Endothelial cell of umbilical vein (primary cell): ENCODE measurements around the gene REC8. TPM values are rescaled to one million over a fixed set of nuclear protein-coding genes. Genes with fewer than 3 reads are reported as not detected.

Experiments used
- BruUV-seq: library from RNA; stranded (reverse); fragments of 400-500 nt; replicated peaks from 2 replicates; lab custom pipeline; 2021; lab: Mats Ljungman, UMichigan
- CTCF ChIA-PET: fragments of 300-600, 350-600 bp; sonication (Branson Sonifier 250); formaldehyde crosslinking; loops from one replicate; lab custom pipeline; 2021; ENCODE audit warnings: antibody characterized with exemption, inconsistent platforms; lab: Charles Lee
- POLR2A ChIA-PET: fragments of 300-600, 350-600 bp; sonication (Branson Sonifier 250); formaldehyde crosslinking; loops from one replicate; lab custom pipeline; 2021; ENCODE audit warnings: antibody characterized with exemption, inconsistent platforms; lab: Charles Lee
- DNase-seq: peaks from one replicate; pipeline ENCODE4 v3.0.0-alpha.2; 2011; ENCODE audit warnings: low read depth, low spot score
- FAIRE-seq: peaks from 2 replicates; lab custom pipeline; 2011; peaks lifted over from hg19 to GRCh38; lab: Jason Lieb, UNC
- H2AFZ ChIP-seq: 2 replicates; pipeline ENCODE4 v1.6.0; 2012; ENCODE audit warnings: low read depth, low read length, control low read depth, inconsistent platforms
- H3K27ac ChIP-seq: 2 replicates; pipeline ENCODE4 v1.5.1; 2011; ENCODE audit warnings: low read depth, mild to moderate bottlenecking, control low read depth, low read length, moderate library complexity; ENCODE audit not compliant: insufficient read depth
- H3K27me3 ChIP-seq, 2 experiments: 2 replicates each; pipeline versions ENCODE4 v1.6.0 to v1.6.1; 2011; ENCODE audit warnings: low read length in 2 of 2, mixed read lengths in 1 of 2; ENCODE audit not compliant: control insufficient read depth in 2 of 2, insufficient read depth in 2 of 2
- H3K36me3 ChIP-seq, 2 experiments: 2 replicates in 1 of 2; 3 replicates in 1 of 2; pipeline ENCODE4 v1.5.1; 2011; ENCODE audit warnings: low read length in 2 of 2, mild to moderate bottlenecking in 1 of 2, moderate library complexity in 1 of 2; ENCODE audit not compliant: control insufficient read depth in 2 of 2, insufficient read depth in 2 of 2; ENCODE audit errors: extremely low read depth in 1 of 2
- H3K4me1 ChIP-seq: 3 replicates; pipeline ENCODE4 v1.5.1; 2011; ENCODE audit warnings: mild to moderate bottlenecking, low read length; ENCODE audit not compliant: control insufficient read depth, insufficient read depth; ENCODE audit errors: extremely low read depth
- H3K4me2 ChIP-seq: 2 replicates; pipeline ENCODE4 v1.6.1; 2011; ENCODE audit warnings: low read length, control low read depth, mixed read lengths; ENCODE audit not compliant: insufficient read depth
- H3K4me3 ChIP-seq, 3 experiments: fragments of 200-600 bp in 1 of 3; sonication (generic), shearing (Covaris generic) in 1 of 3; replicated peaks in 1 of 3; 2 replicates each; pipeline ENCODE4 v1.5.1; 2011 to 2016; ENCODE audit warnings: control low read depth in 3 of 3, low read length in 3 of 3, mild to moderate bottlenecking in 2 of 3, inconsistent platforms in 1 of 3, low read depth in 1 of 3, moderate library complexity in 1 of 3; ENCODE audit not compliant: insufficient read depth in 1 of 3
- H3K79me2 ChIP-seq: 2 replicates; pipeline ENCODE4 v1.6.0; 2012; ENCODE audit warnings: low read length, inconsistent platforms; ENCODE audit not compliant: control insufficient read depth, insufficient read depth
- H3K9ac ChIP-seq: replicated peaks from 2 replicates; pipeline ENCODE3; 2011; ENCODE audit warnings: low read length, control low read depth; ENCODE audit not compliant: insufficient read depth; ENCODE audit errors: extremely low read depth
- H3K9me1 ChIP-seq: replicated peaks from 3 replicates; pipeline ENCODE4 v1.6.0; 2011; ENCODE audit warnings: mild to moderate bottlenecking, low read length; ENCODE audit not compliant: control insufficient read depth, insufficient read depth; ENCODE audit errors: extremely low read depth
- H3K9me3 ChIP-seq: replicated peaks from 2 replicates; pipeline ENCODE4 v1.5.1; 2012; ENCODE audit warnings: low read length, inconsistent platforms; ENCODE audit not compliant: control insufficient read depth, insufficient read depth
- H4K20me1 ChIP-seq: replicated peaks from 2 replicates; pipeline ENCODE3; 2011; ENCODE audit warnings: mild to moderate bottlenecking, low read length; ENCODE audit not compliant: control insufficient read depth, insufficient read depth; ENCODE audit errors: extremely low read depth
- CTCF ChIP-seq, 2 donors: IDR thresholded peaks; 1 replicate in 1 of 2; 2 replicates in 1 of 2; pipeline ENCODE4 v1.5.1; 2011; ENCODE audit warnings: low read length in 2 of 2, mild to moderate bottlenecking in 2 of 2, moderate library complexity in 2 of 2, control low read depth in 1 of 2, inconsistent platforms in 1 of 2, low read depth in 1 of 2; ENCODE audit not compliant: insufficient read depth in 1 of 2; ENCODE audit errors: extremely low read depth in 1 of 2
- EZH2 ChIP-seq: IDR thresholded peaks from 2 replicates; pipeline ENCODE4 v1.6.1; 2012; ENCODE audit warnings: borderline replicate concordance, low read depth, mild to moderate bottlenecking, moderate library complexity, low read length, inconsistent platforms; ENCODE audit not compliant: severe bottlenecking
- FOS ChIP-seq: IDR thresholded peaks from 2 replicates; pipeline ENCODE4 v1.6.1; 2011; ENCODE audit warnings: mild to moderate bottlenecking, low read length, moderate library complexity, borderline replicate concordance; ENCODE audit not compliant: insufficient read depth
- GATA2 ChIP-seq: IDR thresholded peaks from 2 replicates; pipeline ENCODE4 v1.7.0; 2011; ENCODE audit warnings: low read depth, mild to moderate bottlenecking, moderate library complexity, mixed read lengths, low read length; ENCODE audit not compliant: insufficient read length, insufficient read depth
- JUN ChIP-seq: IDR thresholded peaks from 2 replicates; pipeline ENCODE4 v1.6.1; 2011; ENCODE audit warnings: borderline replicate concordance, low read depth; ENCODE audit not compliant: insufficient read length, insufficient read depth
- MYC ChIP-seq: IDR thresholded peaks from one replicate; pipeline ENCODE4 v1.6.1; 2011; ENCODE audit warnings: mild to moderate bottlenecking, low read depth, low read length
- POLR2A ChIP-seq: IDR thresholded peaks from 2 replicates; pipeline ENCODE4 v1.6.1; 2012; ENCODE audit warnings: low read depth, mild to moderate bottlenecking, control low read depth, low read length
- POLR2AphosphoS5 ChIP-seq: IDR thresholded peaks from 2 replicates; pipeline ENCODE4 v1.6.1; 2012; ENCODE audit warnings: low read depth, mild to moderate bottlenecking, control low read depth, low read length, moderate library complexity; ENCODE audit not compliant: insufficient read depth
- dilution Hi-C: fragments of 300-500 bp; cut with MboI; formaldehyde crosslinking; loops from one replicate; pipeline ENCODE4 v1.15.0; 2019; ENCODE audit warnings: low sequenced_read_pairs; ENCODE audit not compliant: extremely low pct_ligation_motif_present
- intact Hi-C: fragments of 100-400 bp; cut with micrococcal nuclease; formaldehyde crosslinking; loops from one replicate; pipeline ENCODE4 v1.10.0; 2022
- polyA plus RNA-seq, 4 experiments: library from polyadenylated mRNA; depleted of rRNA in 3 of 4; stranded (reverse) in 3 of 4; unstranded in 1 of 4; fragments of >200 nt; gene quantifications; 2 replicates each; pipeline versions ENCODE4 v1.2.1 to v1.2.3, GENCODE V29; 2011 to 2012; ENCODE audit warnings: missing spikeins in 1 of 4
- total RNA-seq: library from RNA; stranded (reverse); gene quantifications from 2 replicates; pipeline ENCODE4 v1.2.3, GENCODE V29; 2021
- TF ChIP-seq, protein P1 (sequence below): IDR thresholded peaks from 2 replicates; pipeline ENCODE4 v1.6.1; 2011; ENCODE audit not compliant: insufficient read depth, insufficient read length

The REC8 gene
- total and polyA plus RNA-seq, 2 donors (not counting 3 experiments of a cell fraction or from before 2014, with no cell fraction given), result 12.5 to 33.6 TPM

DNA sequence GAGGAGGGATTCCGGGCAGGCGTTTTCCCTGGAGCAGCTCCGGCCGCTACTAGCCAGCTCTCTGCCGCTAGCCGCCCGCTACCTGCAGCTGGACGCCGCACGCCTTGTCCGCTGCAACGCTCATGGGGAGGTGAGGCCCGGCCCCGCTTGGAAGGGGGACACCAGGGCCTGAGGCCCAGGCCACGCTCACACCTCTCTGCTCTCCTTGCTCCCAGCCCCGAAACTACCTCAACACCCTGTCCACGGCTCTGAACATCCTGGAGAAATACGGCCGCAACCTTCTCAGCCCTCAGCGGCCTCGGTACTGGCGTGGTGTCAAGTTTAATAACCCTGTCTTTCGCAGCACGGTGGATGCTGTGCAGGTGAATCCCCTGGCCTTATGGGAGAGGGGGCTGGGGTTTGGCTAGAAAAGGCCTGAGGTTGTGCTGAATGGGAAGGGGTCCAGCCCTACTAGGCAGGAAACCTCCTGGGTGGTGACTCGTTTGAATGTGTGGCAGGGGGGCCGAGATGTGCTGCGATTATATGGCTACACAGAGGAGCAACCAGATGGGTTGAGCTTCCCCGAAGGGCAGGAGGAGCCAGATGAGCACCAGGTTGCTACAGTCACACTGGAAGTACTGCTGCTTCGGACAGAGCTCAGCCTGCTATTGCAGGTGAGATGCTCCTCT lies 24.0 kb upstream of the REC8 start:
- Histone ChIP-seq H3K4me2 (peak overlapping the region; percentile 70), H3K9me1 (no peaks in the 10 kb centered on the region), H3K79me2 (peaks cover 25% of the 10 kb centered on the region), H4K20me1 (no peaks in the 10 kb centered on the region), H3K36me3 (peaks cover 2 to 25% of the 10 kb centered on the region in 2 experiments), H3K4me3 (peak overlapping the region; percentile 59 to 83 (median 76)), H3K4me1 (peaks cover 16% of the 10 kb centered on the region), H2AFZ (peak overlapping the region; percentile 68), H3K9ac (peak overlapping the region; percentile 43), H3K9me3 (no peaks in the 10 kb centered on the region), H3K27me3 (no peaks in the 10 kb centered on the region), H3K27ac (no peak overlapping the region)
- dilution Hi-C loops, result no loop called here
- TF ChIP-seq, protein P1, sequence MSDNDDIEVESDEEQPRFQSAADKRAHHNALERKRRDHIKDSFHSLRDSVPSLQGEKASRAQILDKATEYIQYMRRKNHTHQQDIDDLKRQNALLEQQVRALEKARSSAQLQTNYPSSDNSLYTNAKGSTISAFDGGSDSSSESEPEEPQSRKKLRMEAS, result no peak
- TF ChIP-seq EZH2 (no peak), POLR2A (no peak), GATA2 (no peak), JUN (no peak), POLR2AphosphoS5 (no peak), MYC (no peak), CTCF (IDR thresholded peaks at IDR 0.05; ENCODE audit: extremely low read depth in 1 of 2, insufficient read depth in 1 of 2, low read depth in 1 of 2, low read length in 2 of 2) (no peak), FOS (no peak)
- ChIA-PET POLR2A (interaction anchor here (2.0 kb wide), 1 partner anchor 12 kb away, joined by 8 read pairs; the partner anchor contains the start of gene PSME1), CTCF (interaction anchor here (1.0 to 7.8 kb wide), 6 partner anchors 12 to 149 kb away, joined by 6 to 63 read pairs (median 14); partner anchors contain the start of genes IRF9 and PSME1)
- FAIRE-seq (no peak), DNase-seq (no peak)
- intact Hi-C loops, result loop anchor here (1.0 to 5.0 kb wide), 7 partner anchors 12 to 284 kb away; partner anchors contain the start of genes CHMP4A, DHRS1, IPO4 and IRF9
- TSS peak; percentile 45 for BruUV-seq
